ENCODE results near the gene ELK4.

ELK4 gene

DNA sequence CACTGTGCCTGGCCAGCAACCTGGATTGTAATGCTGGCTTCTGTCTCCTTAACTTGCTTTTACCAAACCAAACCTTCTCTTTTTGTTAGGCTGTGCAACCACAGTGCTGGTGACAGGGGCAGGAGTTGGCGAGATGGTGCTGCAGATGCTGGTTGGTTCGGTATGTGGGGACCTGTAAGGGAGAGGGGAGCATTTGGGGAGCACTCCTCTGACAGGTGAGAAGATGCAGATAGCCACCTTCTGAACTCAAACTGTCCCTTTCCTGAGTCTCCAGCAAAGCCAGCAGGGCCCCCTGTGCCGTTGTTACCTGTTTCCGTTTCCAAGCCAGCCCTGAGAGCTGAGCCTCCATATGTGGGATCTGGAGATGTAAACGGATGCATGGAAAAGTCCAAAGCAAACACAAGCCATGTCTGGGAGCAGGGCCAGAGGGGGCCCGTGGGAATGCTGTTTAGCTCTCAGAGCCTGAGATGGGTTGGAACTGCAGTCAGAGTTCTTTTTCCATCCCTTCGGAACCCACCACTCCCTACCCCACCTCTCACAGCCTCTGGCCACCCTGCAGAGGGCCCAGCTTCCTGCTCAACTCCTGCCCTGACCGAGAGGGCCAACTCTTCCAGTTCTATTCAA lies 34.0 kb downstream of the ELK4 start:
- TF ChIP-seq POLR2AphosphoS5 (IDR thresholded peaks at IDR 0.05; ENCODE audit: low read depth, low read length) (no peak), SIN3A (IDR thresholded peaks at IDR 0.05; ENCODE audit: borderline replicate concordance, insufficient read depth, low read length) (no peak), FOXP2 (optimal IDR thresholded peaks at IDR 0.05; ENCODE audit: borderline replicate concordance, extremely low read depth, extremely low read length, insufficient read depth) (no peak), TAF1 (IDR thresholded peaks at IDR 0.05; ENCODE audit: borderline replicate concordance, insufficient read depth, low read length) (no peak)
- TF ChIP-seq, protein P1, sequence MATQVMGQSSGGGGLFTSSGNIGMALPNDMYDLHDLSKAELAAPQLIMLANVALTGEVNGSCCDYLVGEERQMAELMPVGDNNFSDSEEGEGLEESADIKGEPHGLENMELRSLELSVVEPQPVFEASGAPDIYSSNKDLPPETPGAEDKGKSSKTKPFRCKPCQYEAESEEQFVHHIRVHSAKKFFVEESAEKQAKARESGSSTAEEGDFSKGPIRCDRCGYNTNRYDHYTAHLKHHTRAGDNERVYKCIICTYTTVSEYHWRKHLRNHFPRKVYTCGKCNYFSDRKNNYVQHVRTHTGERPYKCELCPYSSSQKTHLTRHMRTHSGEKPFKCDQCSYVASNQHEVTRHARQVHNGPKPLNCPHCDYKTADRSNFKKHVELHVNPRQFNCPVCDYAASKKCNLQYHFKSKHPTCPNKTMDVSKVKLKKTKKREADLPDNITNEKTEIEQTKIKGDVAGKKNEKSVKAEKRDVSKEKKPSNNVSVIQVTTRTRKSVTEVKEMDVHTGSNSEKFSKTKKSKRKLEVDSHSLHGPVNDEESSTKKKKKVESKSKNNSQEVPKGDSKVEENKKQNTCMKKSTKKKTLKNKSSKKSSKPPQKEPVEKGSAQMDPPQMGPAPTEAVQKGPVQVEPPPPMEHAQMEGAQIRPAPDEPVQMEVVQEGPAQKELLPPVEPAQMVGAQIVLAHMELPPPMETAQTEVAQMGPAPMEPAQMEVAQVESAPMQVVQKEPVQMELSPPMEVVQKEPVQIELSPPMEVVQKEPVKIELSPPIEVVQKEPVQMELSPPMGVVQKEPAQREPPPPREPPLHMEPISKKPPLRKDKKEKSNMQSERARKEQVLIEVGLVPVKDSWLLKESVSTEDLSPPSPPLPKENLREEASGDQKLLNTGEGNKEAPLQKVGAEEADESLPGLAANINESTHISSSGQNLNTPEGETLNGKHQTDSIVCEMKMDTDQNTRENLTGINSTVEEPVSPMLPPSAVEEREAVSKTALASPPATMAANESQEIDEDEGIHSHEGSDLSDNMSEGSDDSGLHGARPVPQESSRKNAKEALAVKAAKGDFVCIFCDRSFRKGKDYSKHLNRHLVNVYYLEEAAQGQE (IDR thresholded peaks at IDR 0.05; ENCODE audit: insufficient read depth in 1 of 2, low read depth in 2 of 2, low read length in 2 of 2), result no peak

DNA sequence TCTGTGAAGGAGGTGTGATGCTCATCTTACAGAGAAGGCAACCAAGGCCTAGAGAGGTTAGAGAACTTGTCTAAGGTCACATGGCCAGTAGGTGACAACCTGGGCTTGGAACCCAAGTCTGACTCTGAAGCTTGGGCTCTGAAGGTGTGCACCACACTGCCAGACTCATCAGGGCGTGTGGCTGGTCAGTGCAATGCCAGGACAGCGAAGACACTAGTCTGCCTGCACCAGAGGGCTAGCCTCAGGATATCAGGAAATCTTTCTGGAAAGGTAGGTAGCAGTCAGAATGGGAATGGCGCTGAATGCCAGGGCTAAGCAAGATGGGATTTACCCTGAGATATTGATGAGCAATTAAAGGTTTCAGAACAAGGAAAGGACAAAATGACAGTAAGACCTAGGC lies 34.9 kb downstream of the ELK4 start:
- no peak for TF ChIP-seq TAF1 (IDR thresholded peaks at IDR 0.05; ENCODE audit: borderline replicate concordance, insufficient read depth, low read length)
- no peak for TF ChIP-seq POLR2AphosphoS5 (IDR thresholded peaks at IDR 0.05; ENCODE audit: low read depth, low read length)
- TF ChIP-seq FOXP2 (optimal IDR thresholded peaks at IDR 0.05; ENCODE audit: borderline replicate concordance, extremely low read depth, extremely low read length, insufficient read depth), result no peak
- no peak for TF ChIP-seq SIN3A (IDR thresholded peaks at IDR 0.05; ENCODE audit: borderline replicate concordance, insufficient read depth, low read length)
- TF ChIP-seq, protein P1 (IDR thresholded peaks at IDR 0.05; ENCODE audit: insufficient read depth in 1 of 2, low read depth in 2 of 2, low read length in 2 of 2), result no peak

DNA sequence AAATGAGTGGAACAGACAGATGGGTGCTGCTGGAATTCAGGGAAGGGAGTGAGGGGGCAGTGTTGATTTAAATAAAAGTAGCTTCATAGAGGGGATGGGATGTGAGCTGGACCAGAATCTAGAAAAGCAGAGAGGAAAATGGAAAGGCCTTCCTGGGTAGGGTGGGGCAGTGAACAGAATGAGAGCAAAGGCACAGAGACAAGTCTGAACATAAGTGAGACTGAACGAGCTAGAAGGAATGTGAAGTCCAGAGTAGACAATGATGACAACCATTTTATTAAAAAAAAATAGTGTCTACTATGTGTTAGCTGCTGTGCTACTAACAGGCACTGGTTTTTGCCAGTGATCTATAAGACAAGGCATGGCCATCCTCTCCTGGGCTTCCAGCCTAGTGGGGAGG lies 36.0 kb downstream of the ELK4 start:
- no peak for TF ChIP-seq SIN3A (IDR thresholded peaks at IDR 0.05; ENCODE audit: borderline replicate concordance, insufficient read depth, low read length)
- TF ChIP-seq, protein P1 (IDR thresholded peaks at IDR 0.05; ENCODE audit: insufficient read depth in 1 of 2, low read depth in 2 of 2, low read length in 2 of 2), result no peak
- no peak for TF ChIP-seq TAF1 (IDR thresholded peaks at IDR 0.05; ENCODE audit: borderline replicate concordance, insufficient read depth, low read length)
- TF ChIP-seq FOXP2 (optimal IDR thresholded peaks at IDR 0.05; ENCODE audit: borderline replicate concordance, extremely low read depth, extremely low read length, insufficient read depth), result no peak
- TF ChIP-seq POLR2AphosphoS5 (IDR thresholded peaks at IDR 0.05; ENCODE audit: low read depth, low read length), result no peak

DNA sequence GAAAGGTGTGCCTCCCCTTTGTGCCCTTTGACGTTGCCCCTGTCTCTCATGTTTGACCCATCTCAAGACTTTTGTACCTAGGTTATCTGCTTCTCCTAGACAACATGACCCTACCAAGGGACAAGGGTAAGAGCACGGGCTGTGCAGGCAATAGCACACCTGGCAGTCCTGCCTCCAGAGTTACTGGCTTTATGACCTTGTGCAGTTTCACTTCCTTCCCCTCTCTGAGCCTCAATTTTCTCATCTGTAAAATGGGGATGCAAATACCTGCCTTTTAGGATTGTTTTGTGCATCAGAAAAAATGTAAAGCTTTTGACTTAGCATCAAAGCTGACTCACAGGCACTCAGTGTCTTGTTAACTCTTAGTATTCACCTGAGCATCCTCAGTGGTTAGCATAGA lies 36.4 kb downstream of the ELK4 start:
- TF ChIP-seq FOXP2 (optimal IDR thresholded peaks at IDR 0.05; ENCODE audit: borderline replicate concordance, extremely low read depth, extremely low read length, insufficient read depth) (no peak), POLR2AphosphoS5 (IDR thresholded peaks at IDR 0.05; ENCODE audit: low read depth, low read length) (no peak), SIN3A (IDR thresholded peaks at IDR 0.05; ENCODE audit: borderline replicate concordance, insufficient read depth, low read length) (no peak), TAF1 (IDR thresholded peaks at IDR 0.05; ENCODE audit: borderline replicate concordance, insufficient read depth, low read length) (no peak)
- TF ChIP-seq, protein P1 (IDR thresholded peaks at IDR 0.05; ENCODE audit: insufficient read depth in 1 of 2, low read depth in 2 of 2, low read length in 2 of 2), result no peak
